ENCODE measurements around the gene LCE2D. TPM values are rescaled to one million over a fixed set of nuclear protein-coding genes. Genes with fewer than 3 reads are reported as not detected.
A peak's percentile ranks its signal among the peaks of the same experiment; 100 is the strongest.

The LCE2D gene, protein sequence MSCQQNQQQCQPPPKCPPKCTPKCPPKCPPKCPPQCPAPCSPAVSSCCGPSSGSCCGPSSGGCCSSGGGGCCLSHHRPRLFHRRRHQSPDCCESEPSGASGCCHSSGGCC
- total RNA-seq, result not detected

DNA sequence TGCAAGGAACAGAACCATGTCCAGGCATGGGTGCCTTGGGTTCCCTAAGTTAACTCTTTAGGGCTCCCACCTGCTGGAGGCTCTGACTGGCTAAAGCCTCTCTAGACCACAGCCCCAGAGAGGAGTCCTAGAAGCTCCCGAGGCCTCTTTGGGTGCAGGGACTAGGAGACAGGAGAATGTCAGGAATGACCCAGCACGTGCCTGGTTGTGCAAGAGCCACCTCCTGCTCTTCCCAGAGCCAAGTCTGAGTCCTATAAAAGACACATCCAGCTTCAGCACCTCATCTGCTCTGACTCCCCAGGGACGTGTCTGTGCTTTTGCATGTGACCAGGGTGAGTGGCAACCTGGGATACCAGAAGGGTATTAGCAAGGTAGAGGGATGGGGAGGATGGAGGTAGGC, at the start of gene LCE2D:
Gene LCE2D, plus strand, starts transcription at position 283 of the 400 bp plus-strand sequence. CDS start 726 bp downstream, outside the sequence.
- no peaks in the 10 kb centered on the region for H3K4me1 Mint-ChIP-seq
- CTCF ChIA-PET, result no interaction called here

DNA sequence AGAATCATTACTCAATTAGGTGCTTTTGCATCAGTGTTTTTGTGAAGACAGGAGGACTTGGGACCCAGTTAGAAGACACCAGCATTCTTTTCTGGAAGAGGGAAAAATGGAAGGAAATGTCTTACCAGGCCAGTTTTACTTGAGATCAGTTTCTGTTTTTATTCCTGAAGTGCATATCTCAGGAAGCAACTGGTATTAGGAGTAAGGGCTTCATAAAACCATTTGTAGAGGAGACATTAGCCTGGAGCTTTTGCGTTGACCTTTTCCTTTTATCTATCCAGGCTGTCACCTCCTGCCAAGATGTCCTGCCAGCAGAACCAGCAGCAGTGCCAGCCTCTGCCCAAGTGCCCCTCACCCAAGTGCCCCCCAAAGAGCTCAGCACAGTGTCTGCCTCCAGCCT, 49.7 kb upstream of the LCE2D start, which contains the start of gene LCE3B:
Gene LCE3B, plus strand, starts transcription at position 301 of the 400 bp plus-strand sequence. Its CDS starts 0 bp downstream, at position 301.
- no peak for DNase-seq
- ChIA-PET CTCF (no interaction called here), POLR2A (no interaction called here)
- no peaks in the 10 kb centered on the region for H3K4me1 Mint-ChIP-seq
- H3K4me3 Mint-ChIP-seq, result no peak within 1 kb of the TSS
- H3K36me3 Mint-ChIP-seq (ENCODE audit: low read depth), result no peaks in the 10 kb centered on the region
- no peaks in the 10 kb centered on the region for H3K27me3 Mint-ChIP-seq
- H3K9me3 Mint-ChIP-seq, result peaks cover 5% of the 10 kb centered on the region
- H3K27ac Mint-ChIP-seq, result no peak within 1 kb of the TSS

More for the DNA sequence above, at the start of gene LCE2D:
- no peak for DNase-seq
- POLR2A ChIA-PET, result no interaction called here
- no peaks in the 10 kb centered on the region for H3K9me3 Mint-ChIP-seq
- no peak within 1 kb of the TSS for H3K27ac Mint-ChIP-seq
- H3K4me3 Mint-ChIP-seq, result no peak within 1 kb of the TSS
- peaks cover 4% of the 10 kb centered on the region for H3K27me3 Mint-ChIP-seq
- H3K36me3 Mint-ChIP-seq (ENCODE audit: low read depth), result no peaks in the 10 kb centered on the region

DNA sequence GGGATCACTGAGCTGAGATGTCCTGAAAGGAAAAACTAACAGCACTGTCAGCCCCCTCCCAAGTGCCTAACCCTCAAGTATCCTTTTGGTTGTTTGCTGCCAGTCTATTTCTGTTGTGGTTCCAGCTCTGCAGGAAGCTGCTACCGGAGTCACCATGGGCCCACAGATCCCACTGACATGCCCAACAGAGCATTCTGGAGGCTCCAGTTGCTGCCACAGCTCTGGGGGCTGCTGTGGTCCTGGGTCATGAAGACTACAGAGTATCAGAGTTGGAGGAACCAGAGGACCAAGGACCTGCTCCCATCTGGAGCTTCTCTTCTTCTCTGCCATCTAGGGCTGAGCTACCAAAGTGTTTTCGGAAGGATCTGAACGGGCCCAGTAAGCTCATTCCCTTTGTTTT, 41.2 kb upstream of the LCE2D start:
- DNase-seq, result no peak
- H3K27me3 Mint-ChIP-seq, result peaks cover 13% of the 10 kb centered on the region
- ChIA-PET POLR2A (no interaction called here), CTCF (no interaction called here)
- peaks cover 9% of the 10 kb centered on the region for H3K9me3 Mint-ChIP-seq
- no peak overlapping the region for H3K27ac Mint-ChIP-seq
- H3K36me3 Mint-ChIP-seq (ENCODE audit: low read depth), result no peaks in the 10 kb centered on the region
- no peak overlapping the region for H3K4me3 Mint-ChIP-seq
- peaks cover 10% of the 10 kb centered on the region for H3K4me1 Mint-ChIP-seq

DNA sequence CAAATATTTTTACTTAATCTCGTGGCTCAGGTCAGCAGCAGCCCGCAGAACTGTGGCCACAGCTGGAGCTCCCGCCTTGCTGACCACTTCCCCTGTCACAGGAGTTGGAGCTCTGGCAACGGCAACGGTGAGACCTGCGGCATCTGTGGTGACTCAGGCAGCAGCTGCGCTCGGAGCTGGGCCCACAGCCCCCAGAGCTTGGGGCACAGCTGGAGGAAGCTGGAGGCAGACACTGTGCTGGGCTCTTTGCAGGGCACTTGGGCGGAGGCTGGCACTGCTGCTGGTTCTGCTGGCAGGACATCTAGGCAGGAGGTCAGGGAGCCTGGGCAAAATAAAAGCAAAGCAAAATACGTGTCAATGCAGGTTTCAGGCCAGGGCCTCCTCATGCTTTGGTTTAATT, 40.4 kb upstream of the LCE2D start, which contains the start of gene LCE3A:
Gene LCE3A, minus strand, starts transcription at position 301 of the 400 bp plus-strand sequence. Its CDS starts 0 bp downstream, at position 301.
- no peak for DNase-seq
- Mint-ChIP-seq H3K4me3 (no peak within 1 kb of the TSS), H3K27ac (no peak within 1 kb of the TSS), H3K36me3 (ENCODE audit: low read depth) (no peaks in the 10 kb centered on the region), H3K9me3 (peaks cover 6% of the 10 kb centered on the region), H3K27me3 (peaks cover 15% of the 10 kb centered on the region), H3K4me1 (peaks cover 10% of the 10 kb centered on the region)
- ChIA-PET POLR2A (no interaction called here), CTCF (interaction anchor here (1.7 kb wide), 1 partner anchor 17 kb away, joined by 4 read pairs; no protein-coding TSS in a partner anchor)

DNA sequence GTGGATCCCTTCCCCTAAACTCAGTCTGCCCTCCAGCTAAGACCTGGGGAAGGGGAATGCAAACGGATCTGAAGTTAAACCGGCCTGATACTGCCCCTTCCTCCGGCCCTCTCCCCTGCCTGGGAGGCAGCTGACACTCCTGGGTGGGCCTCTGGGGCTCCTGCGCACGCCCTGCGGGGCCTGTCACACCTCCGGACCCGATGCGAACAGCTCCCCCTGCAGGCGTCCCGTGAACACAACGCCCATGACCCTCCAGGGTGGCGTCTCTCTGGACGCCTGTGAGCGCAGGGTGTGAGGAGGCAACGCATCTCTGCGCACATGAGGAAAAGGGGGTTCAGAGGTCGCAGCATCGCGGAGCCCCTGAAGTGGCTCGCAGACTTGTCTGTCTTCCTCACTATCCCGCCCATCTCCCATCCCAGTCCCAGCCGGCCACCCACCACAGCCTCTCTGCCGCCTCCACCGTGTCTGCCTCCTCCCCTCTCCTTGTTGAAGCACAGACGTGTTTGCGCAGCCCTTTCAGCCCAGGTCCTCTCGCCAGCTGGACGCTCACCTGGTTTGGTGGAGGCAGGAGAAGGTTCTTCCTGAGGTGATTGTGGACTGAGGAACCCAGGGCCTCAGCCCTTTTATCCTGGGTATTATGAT, 39.9 kb upstream of the LCE2D start:
- DNase-seq, result peak; percentile 13
- H3K36me3 Mint-ChIP-seq (ENCODE audit: low read depth), result no peaks in the 10 kb centered on the region
- H3K4me3 Mint-ChIP-seq, result no peak overlapping the region
- POLR2A ChIA-PET, result no interaction called here
- H3K4me1 Mint-ChIP-seq, result peaks cover 10% of the 10 kb centered on the region
- no peak overlapping the region for H3K27ac Mint-ChIP-seq
- peaks cover 6% of the 10 kb centered on the region for H3K9me3 Mint-ChIP-seq
- peaks cover 15% of the 10 kb centered on the region for H3K27me3 Mint-ChIP-seq
- CTCF ChIA-PET, result interaction anchor here (1.7 kb wide), 1 partner anchor 17 kb away, joined by 4 read pairs; no protein-coding TSS in a partner anchor

DNA sequence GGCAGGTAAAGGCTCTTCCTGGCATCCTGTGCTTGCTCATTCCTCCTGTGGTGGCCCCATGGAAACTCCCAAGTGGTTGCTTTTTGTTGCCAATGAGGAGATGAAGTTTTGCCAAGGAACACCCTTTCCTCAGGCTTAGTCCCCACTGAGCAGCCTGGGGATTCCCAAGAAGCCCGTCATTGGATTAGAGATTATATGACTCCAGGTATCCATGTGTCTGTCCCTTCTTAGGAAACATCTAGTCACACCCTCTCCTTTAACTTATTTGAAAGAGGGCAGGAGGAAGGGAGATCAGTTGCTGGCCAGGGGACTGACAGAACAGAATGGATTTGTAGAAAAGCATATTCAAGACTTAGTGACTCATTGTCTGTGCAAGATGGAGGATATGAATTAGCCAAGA, 36.4 kb upstream of the LCE2D start:
- H3K36me3 Mint-ChIP-seq (ENCODE audit: low read depth), result no peaks in the 10 kb centered on the region
- DNase-seq, result no peak
- no peaks in the 10 kb centered on the region for H3K9me3 Mint-ChIP-seq
- no peak overlapping the region for H3K4me3 Mint-ChIP-seq
- peaks cover 20% of the 10 kb centered on the region for H3K27me3 Mint-ChIP-seq
- no peak overlapping the region for H3K27ac Mint-ChIP-seq
- POLR2A ChIA-PET, result no interaction called here
- CTCF ChIA-PET, result no interaction called here
- peaks cover 10% of the 10 kb centered on the region for H3K4me1 Mint-ChIP-seq

DNA sequence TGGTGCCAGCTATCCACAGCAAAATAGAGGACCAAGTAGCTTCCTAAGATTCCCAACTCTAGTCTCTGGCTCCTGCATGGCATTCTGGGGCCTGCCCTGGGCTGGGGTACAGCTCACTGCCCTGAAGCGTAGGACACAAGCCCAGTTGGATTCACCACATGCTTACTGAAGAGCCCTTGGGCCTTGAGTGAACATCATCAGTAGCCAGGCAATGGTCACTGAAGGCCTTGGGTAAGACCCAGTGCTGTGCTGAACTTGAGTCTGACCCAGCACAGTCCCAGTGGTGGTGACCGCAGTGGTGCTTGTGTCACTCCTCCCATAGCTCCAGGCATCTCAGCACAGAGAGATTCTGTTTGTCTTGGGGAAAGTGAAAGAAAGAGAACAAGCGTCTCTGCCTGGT, 32.6 kb upstream of the LCE2D start:
- H3K27me3 Mint-ChIP-seq, result peaks cover 18% of the 10 kb centered on the region
- H3K27ac Mint-ChIP-seq, result no peak overlapping the region
- POLR2A ChIA-PET, result no interaction called here
- H3K36me3 Mint-ChIP-seq (ENCODE audit: low read depth), result no peaks in the 10 kb centered on the region
- CTCF ChIA-PET, result no interaction called here
- no peaks in the 10 kb centered on the region for H3K4me1 Mint-ChIP-seq
- H3K4me3 Mint-ChIP-seq, result no peak overlapping the region
- H3K9me3 Mint-ChIP-seq, result no peaks in the 10 kb centered on the region
- no peak for DNase-seq

DNA sequence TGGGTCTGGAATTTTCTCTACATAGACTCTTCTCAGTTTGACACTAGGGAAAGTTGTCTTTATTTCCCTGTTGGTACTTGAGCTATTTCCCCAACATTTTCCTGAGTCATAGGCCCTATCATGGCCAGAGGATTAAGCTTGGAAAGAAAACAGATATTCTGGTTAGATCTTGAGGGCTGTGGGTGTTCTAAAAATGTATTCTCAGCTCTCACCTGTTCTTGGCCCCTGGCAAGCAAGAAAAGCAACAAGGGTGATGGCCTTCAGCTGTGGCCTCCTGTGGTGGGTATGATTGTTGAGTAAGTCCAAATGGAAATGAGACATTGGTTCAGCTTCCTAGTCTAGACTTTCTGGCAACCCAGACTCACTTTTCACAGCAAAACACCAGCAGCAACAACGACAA, 22.8 kb upstream of the LCE2D start:
- POLR2A ChIA-PET, result no interaction called here
- H3K4me1 Mint-ChIP-seq, result no peaks in the 10 kb centered on the region
- H3K9me3 Mint-ChIP-seq, result no peaks in the 10 kb centered on the region
- no peak for DNase-seq
- no peak overlapping the region for H3K27ac Mint-ChIP-seq
- H3K27me3 Mint-ChIP-seq, result peaks cover 3% of the 10 kb centered on the region
- CTCF ChIA-PET, result interaction anchor here (1.1 kb wide), 1 partner anchor 17 kb away, joined by 4 read pairs; the partner anchor contains the start of gene LCE3A
- no peaks in the 10 kb centered on the region for H3K36me3 Mint-ChIP-seq (ENCODE audit: low read depth)
- H3K4me3 Mint-ChIP-seq, result no peak overlapping the region

DNA sequence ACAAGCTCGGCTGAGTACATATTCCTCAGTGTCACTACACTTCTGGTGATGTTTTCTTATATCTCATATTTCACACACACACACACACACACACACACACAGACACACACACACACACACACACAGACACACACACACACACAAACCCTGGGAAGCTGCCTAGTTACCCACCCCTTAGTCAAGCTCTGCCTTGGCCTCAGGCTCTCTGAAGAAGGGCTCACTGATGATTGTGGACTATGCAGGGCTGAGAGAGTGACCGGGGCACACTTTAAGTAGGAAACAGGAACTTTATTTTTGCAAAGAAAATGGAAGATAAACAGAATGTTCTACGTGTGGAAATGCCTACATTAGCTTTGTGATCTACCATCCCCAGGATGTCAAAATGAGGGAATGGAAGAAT, 19.2 kb upstream of the LCE2D start:
- H3K4me3 Mint-ChIP-seq, result no peak overlapping the region
- no peaks in the 10 kb centered on the region for H3K4me1 Mint-ChIP-seq
- ChIA-PET CTCF (interaction anchor here (0.8 kb wide), 1 partner anchor 183 kb away, joined by 3 read pairs; the partner anchor contains the start of gene LCE1A), POLR2A (no interaction called here)
- no peak overlapping the region for H3K27ac Mint-ChIP-seq
- H3K9me3 Mint-ChIP-seq, result no peaks in the 10 kb centered on the region
- peaks cover 7% of the 10 kb centered on the region for H3K27me3 Mint-ChIP-seq
- H3K36me3 Mint-ChIP-seq (ENCODE audit: low read depth), result no peaks in the 10 kb centered on the region
- no peak for DNase-seq

DNA sequence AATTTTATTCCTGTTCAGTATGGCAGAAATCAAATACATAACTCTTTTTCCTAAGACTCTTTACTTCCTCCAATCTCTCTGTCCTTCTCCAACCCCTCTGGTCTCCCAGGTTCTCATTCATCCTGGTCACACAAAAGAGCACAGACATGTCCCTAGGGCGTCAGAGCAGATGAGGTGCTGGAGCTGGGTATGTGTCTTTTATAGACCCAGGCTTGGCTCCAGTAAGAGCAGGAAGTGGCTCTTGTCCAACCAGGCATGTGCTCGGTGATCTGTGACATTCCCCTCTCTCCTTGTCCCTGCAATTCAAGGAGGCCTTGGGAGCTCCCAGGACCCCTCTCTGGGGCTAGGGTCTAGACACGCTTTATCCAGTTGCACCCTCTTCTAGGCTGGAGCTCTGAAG, 18.0 kb upstream of the LCE2D start:
- Mint-ChIP-seq H3K36me3 (ENCODE audit: low read depth) (no peaks in the 10 kb centered on the region), H3K27ac (no peak overlapping the region), H3K27me3 (peaks cover 13% of the 10 kb centered on the region), H3K9me3 (no peaks in the 10 kb centered on the region), H3K4me3 (no peak overlapping the region), H3K4me1 (no peaks in the 10 kb centered on the region)
- ChIA-PET CTCF (interaction anchor here (1.1 kb wide), 1 partner anchor 10 kb away, joined by 5 read pairs; no protein-coding TSS in a partner anchor), POLR2A (no interaction called here)
- no peak for DNase-seq

DNA sequence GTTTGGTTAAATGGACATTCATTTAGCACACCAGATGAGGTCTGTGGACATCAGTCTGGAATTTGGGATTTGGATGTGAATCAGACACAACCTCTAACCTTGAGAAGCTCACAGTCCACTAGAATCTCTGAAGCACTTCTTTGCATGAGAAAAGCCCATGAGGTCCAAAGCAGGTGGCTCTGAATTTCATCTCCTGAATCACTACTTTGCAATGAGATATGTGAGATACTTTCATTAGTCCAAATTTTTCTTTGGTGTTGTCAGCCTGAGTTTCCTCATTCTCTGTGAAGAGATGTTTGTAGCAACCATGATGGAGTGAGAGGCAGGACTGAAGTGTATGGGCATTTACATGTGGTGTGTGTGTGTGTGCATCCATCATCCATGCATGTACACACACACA, 16.5 kb upstream of the LCE2D start:
- no peaks in the 10 kb centered on the region for H3K9me3 Mint-ChIP-seq
- H3K4me3 Mint-ChIP-seq, result no peak overlapping the region
- ChIA-PET POLR2A (no interaction called here), CTCF (no interaction called here)
- DNase-seq, result no peak
- no peaks in the 10 kb centered on the region for H3K4me1 Mint-ChIP-seq
- H3K27me3 Mint-ChIP-seq, result peaks cover 20% of the 10 kb centered on the region
- no peaks in the 10 kb centered on the region for H3K36me3 Mint-ChIP-seq (ENCODE audit: low read depth)
- no peak overlapping the region for H3K27ac Mint-ChIP-seq

DNA sequence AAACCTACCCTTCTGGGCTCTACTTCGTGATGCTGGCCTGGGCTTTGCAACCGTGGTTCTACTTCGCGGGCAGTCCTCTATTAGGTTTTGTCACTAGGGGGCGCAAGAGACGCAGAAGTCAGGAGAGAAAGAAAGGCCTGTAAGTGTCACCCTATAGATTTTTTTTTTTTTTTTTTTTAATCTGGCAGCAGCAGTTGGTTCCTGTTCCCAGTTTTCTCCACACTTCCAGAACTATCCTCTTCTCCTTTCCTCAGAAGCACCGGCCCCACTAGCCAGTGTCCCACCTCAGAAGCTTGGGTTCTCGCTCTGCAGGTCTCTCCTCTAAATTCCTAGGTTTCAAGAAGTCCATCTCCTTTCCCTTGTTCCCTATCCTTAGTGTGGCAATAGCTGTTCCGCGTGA, 9.1 kb upstream of the LCE2D start:
- peak; percentile 75 for DNase-seq
- H3K27ac Mint-ChIP-seq, result no peak overlapping the region
- ChIA-PET POLR2A (no interaction called here), CTCF (interaction anchor here (1.0 to 1.6 kb wide), 2 partner anchors 9 to 14 kb away, joined by 3 to 5 read pairs; no protein-coding TSS in a partner anchor)
- no peaks in the 10 kb centered on the region for H3K36me3 Mint-ChIP-seq (ENCODE audit: low read depth)
- H3K4me1 Mint-ChIP-seq, result no peaks in the 10 kb centered on the region
- no peak overlapping the region for H3K4me3 Mint-ChIP-seq
- H3K9me3 Mint-ChIP-seq, result no peaks in the 10 kb centered on the region
- H3K27me3 Mint-ChIP-seq, result peaks cover 23% of the 10 kb centered on the region

DNA sequence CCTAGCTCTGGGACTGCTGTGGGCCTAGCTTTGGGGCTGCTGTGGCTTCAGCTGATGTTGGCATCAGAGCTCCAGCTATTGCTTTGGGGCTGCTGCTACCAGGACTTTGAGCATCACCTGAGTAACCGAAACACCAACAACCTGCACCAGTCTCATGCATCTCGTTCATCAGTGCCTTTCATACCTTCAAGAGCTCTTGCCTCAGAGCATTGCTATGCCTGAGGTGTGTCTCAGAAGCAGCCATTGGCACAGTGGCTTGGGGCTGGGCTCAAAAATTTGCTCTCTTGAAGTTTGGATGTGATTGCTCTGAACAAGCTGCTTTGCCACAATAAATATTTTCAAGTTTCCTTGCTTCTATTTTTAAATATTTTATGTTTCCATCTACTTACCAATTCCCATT, 6.7 kb upstream of the LCE2D start:
- Mint-ChIP-seq H3K4me1 (no peaks in the 10 kb centered on the region), H3K27ac (no peak overlapping the region), H3K4me3 (no peak overlapping the region), H3K27me3 (peaks cover 12% of the 10 kb centered on the region), H3K9me3 (no peaks in the 10 kb centered on the region), H3K36me3 (ENCODE audit: low read depth) (no peaks in the 10 kb centered on the region)
- ChIA-PET CTCF (no interaction called here), POLR2A (no interaction called here)
- no peak for DNase-seq

DNA sequence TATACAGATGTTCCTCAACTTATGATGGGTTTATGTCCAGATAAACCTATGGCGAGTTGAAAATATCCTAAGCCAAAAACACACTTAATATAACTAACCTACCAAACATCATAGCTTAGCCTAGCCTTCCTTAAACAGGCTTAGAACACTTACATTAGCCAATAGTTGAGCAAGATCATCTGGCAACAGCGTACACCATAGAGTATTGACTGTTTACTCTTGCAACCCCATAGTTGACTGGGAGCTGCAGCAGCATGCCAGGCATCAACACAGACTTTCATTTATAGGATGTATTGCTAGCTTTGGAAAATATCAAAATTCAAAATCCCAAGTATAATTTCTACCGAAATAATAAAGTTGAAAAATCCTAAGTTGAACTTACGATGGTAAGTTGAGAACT, 5.5 kb upstream of the LCE2D start:
- no peaks in the 10 kb centered on the region for H3K9me3 Mint-ChIP-seq
- no peak overlapping the region for H3K27ac Mint-ChIP-seq
- no peaks in the 10 kb centered on the region for H3K4me1 Mint-ChIP-seq
- DNase-seq, result no peak
- ChIA-PET POLR2A (no interaction called here), CTCF (no interaction called here)
- H3K36me3 Mint-ChIP-seq (ENCODE audit: low read depth), result no peaks in the 10 kb centered on the region
- peaks cover 7% of the 10 kb centered on the region for H3K27me3 Mint-ChIP-seq
- H3K4me3 Mint-ChIP-seq, result no peak overlapping the region
